Progenitor cell of endocrine pancreas (in vitro differentiated cells): ENCODE data around the gene WNK2. TPM values are rescaled to one million over a fixed set of nuclear protein-coding genes. Genes with fewer than 3 reads are reported as not detected.

Source experiments
- DNase-seq: peaks from one replicate; pipeline ENCODE4 v3.0.0; 2021; ENCODE audit warnings: low spot score; ENCODE audit not compliant: unreplicated experiment
- H3K27ac Mint-ChIP-seq: 2 replicates; pipeline ENCODE4 v1.8.0; 2021; ENCODE audit warnings: mild to moderate bottlenecking, moderate library complexity, mixed read lengths
- H3K27me3 Mint-ChIP-seq: 2 replicates; pipeline ENCODE4 v1.8.0; 2021; ENCODE audit warnings: mixed read lengths
- H3K36me3 Mint-ChIP-seq: 2 replicates; pipeline ENCODE4 v1.8.0; 2022; ENCODE audit warnings: mixed read lengths; ENCODE audit not compliant: insufficient read depth
- H3K4me1 Mint-ChIP-seq: 2 replicates; pipeline ENCODE4 v1.8.0; 2021; ENCODE audit warnings: low read depth, mixed read lengths
- H3K4me3 Mint-ChIP-seq: 2 replicates; pipeline ENCODE4 v1.8.0; 2021; ENCODE audit warnings: low read depth, mild to moderate bottlenecking, moderate library complexity, mixed read lengths
- H3K9me3 Mint-ChIP-seq: 2 replicates; pipeline ENCODE4 v1.8.0; 2021; ENCODE audit warnings: low read depth, mixed read lengths
- total RNA-seq: library from RNA; stranded (reverse); gene quantifications from 2 replicates; pipeline ENCODE4 v1.2.1, GENCODE V29; 2021
- TF ChIP-seq, protein P1 (sequence below): fragments of 200-600 bp; sonication (generic); IDR thresholded peaks from one replicate; pipeline ENCODE4 v1.5.0; 2021; ENCODE audit warnings: antibody characterized with exemption, mild to moderate bottlenecking; ENCODE audit not compliant: unreplicated experiment

Gene WNK2
- total RNA-seq, 1 donor from 2014 or later: 345 TPM

DNA sequence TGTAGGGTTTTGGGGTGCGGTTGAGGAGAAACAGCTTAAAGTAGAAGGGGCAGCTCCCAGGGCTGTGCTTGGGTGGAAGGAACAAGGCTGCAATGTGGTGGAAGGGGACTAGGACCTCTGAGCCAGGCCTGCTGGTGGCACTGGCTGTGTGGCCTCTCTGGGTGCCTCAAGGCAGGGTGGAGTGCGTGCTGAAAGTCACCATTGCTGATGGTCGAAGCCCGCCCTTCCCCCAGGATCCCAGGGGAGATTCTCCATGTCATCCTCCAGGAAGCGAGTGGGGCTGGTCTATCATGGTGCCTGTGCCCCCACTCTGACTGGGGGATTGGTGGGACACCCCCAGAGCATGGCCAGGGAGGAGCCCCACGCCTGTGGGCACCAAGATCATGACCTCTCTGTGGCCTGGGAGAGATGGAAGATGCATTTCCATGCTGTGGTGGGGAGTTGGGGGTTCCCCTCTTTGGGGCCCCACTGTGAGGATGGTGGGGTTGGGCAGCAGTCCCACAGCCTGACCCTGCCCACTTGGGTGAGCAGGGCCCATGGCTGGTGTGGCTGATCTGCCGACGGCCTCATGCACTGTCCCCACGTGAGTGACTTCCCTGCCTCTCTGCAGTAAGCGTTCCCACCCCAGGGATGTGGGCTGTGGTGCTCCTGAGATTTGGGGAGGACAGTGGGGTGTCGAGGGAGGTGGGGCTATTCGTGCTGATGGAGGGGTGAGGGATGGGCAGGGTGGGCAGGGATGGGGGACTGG is 25.8 kb downstream of the WNK2 start:
- H3K4me3 Mint-ChIP-seq: no peak overlapping the region
- peak overlapping the region; percentile 53 for H3K27ac Mint-ChIP-seq
- H3K4me1 Mint-ChIP-seq: peaks cover 41% of the 10 kb centered on the region
- H3K36me3 Mint-ChIP-seq: peaks cover 5% of the 10 kb centered on the region
- no peaks in the 10 kb centered on the region for H3K9me3 Mint-ChIP-seq
- TF ChIP-seq, protein P1, sequence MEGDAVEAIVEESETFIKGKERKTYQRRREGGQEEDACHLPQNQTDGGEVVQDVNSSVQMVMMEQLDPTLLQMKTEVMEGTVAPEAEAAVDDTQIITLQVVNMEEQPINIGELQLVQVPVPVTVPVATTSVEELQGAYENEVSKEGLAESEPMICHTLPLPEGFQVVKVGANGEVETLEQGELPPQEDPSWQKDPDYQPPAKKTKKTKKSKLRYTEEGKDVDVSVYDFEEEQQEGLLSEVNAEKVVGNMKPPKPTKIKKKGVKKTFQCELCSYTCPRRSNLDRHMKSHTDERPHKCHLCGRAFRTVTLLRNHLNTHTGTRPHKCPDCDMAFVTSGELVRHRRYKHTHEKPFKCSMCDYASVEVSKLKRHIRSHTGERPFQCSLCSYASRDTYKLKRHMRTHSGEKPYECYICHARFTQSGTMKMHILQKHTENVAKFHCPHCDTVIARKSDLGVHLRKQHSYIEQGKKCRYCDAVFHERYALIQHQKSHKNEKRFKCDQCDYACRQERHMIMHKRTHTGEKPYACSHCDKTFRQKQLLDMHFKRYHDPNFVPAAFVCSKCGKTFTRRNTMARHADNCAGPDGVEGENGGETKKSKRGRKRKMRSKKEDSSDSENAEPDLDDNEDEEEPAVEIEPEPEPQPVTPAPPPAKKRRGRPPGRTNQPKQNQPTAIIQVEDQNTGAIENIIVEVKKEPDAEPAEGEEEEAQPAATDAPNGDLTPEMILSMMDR: no peak
- DNase-seq: no peak
- no peaks in the 10 kb centered on the region for H3K27me3 Mint-ChIP-seq

- Mint-ChIP-seq H3K9me3 (peaks cover 2% of the 10 kb centered on the region), H3K27me3 (no peaks in the 10 kb centered on the region), H3K27ac (no peak overlapping the region), H3K4me1 (peaks cover 36% of the 10 kb centered on the region), H3K36me3 (peaks cover 7% of the 10 kb centered on the region), H3K4me3 (no peak overlapping the region)
- TF ChIP-seq, protein P1: no peak
- no peak for DNase-seq
Measured at GRCh38 chr9:93210324-93210973, 26.5 kb downstream of the WNK2 start.

GRCh38 chr9:93210974-93211653 is 27.2 kb downstream of the WNK2 start:
- H3K27me3 Mint-ChIP-seq: no peaks in the 10 kb centered on the region
- H3K4me3 Mint-ChIP-seq: no peak overlapping the region
- H3K4me1 Mint-ChIP-seq: peaks cover 30% of the 10 kb centered on the region
- peaks cover 11% of the 10 kb centered on the region for H3K36me3 Mint-ChIP-seq
- H3K27ac Mint-ChIP-seq: no peak overlapping the region
- TF ChIP-seq, protein P1: no peak
- peaks cover 7% of the 10 kb centered on the region for H3K9me3 Mint-ChIP-seq
- DNase-seq: no peak

GRCh38 chr9:93211654-93212001 is 27.7 kb downstream of the WNK2 start:
- TF ChIP-seq, protein P1: no peak
- Mint-ChIP-seq H3K4me1 (peaks cover 30% of the 10 kb centered on the region), H3K4me3 (no peak overlapping the region), H3K36me3 (peaks cover 11% of the 10 kb centered on the region), H3K9me3 (peaks cover 7% of the 10 kb centered on the region), H3K27me3 (no peaks in the 10 kb centered on the region), H3K27ac (no peak overlapping the region)
- no peak for DNase-seq

DNA sequence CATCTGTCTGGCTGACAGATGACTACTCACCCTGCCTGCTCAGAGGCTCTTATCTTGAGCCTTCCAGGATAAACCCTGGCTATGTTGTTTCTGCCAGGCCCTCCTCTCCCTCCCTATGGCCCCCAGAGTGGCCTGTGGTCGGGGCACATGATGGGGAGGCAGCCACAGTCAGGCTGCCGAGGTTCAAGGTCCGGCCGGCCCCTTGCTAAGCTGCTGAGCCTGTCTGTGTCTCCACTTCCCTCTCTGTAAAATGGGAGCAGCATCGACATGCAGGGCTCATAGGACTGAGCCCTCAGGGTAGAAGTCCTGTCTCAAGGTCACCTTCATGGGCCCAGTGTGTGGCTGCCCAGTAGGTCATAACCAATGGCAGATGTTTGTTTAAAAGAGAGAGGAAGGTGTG is 28.5 kb downstream of the WNK2 start:
- Mint-ChIP-seq H3K27ac (no peak overlapping the region), H3K4me3 (no peak overlapping the region), H3K27me3 (no peaks in the 10 kb centered on the region), H3K36me3 (peaks cover 11% of the 10 kb centered on the region), H3K4me1 (peaks cover 23% of the 10 kb centered on the region), H3K9me3 (peaks cover 7% of the 10 kb centered on the region)
- TF ChIP-seq, protein P1: no peak
- no peak for DNase-seq
